GM12878 (cell line): ENCODE measurements around the gene COL13A1. TPM values are rescaled to one million over a fixed set of nuclear protein-coding genes. Genes with fewer than 3 reads are reported as not detected.

Experiments
- ATAC-seq: fragments of 200-7000 bp; cut with Tn5 transposase; 3 replicates; pipeline ENCODE4 v1.9.1; 2020; ENCODE audit warnings: mild to moderate bottlenecking, moderate library complexity
- BruUV-seq: library from RNA; stranded (reverse); fragments of 400-500 nt; replicated peaks from 2 replicates; lab custom pipeline; 2021; lab: Mats Ljungman, UMichigan
- CTCF ChIA-PET: fragments of 300-600 bp; sonication (Branson Sonifier 250); formaldehyde crosslinking; extraction: SDS; loops from one replicate; lab custom pipeline; 2021; ENCODE audit warnings: inconsistent platforms; lab: Yijun Ruan, JAX
- POLR2A ChIA-PET: fragments of 350-600 bp; formaldehyde crosslinking; extraction: SDS; loops from one replicate; lab custom pipeline; 2021; ENCODE audit warnings: inconsistent platforms; lab: Charles Lee
- RAD21 ChIA-PET: fragments of 300-600 bp; sonication (Branson Sonifier 250); formaldehyde crosslinking; loops from one replicate; lab custom pipeline; 2023; ENCODE audit warnings: antibody characterized with exemption; ENCODE audit not compliant: unreplicated experiment; lab: Charles Lee
- SMC1A ChIA-PET: fragments of 300-600 bp; sonication (Branson Sonifier 250); formaldehyde crosslinking; loops from one replicate; lab custom pipeline; 2023; ENCODE audit not compliant: unreplicated experiment, uncharacterized antibody; lab: Charles Lee
- DNase-seq: peaks from one replicate; pipeline ENCODE4 v3.0.0-alpha.2; 2011; ENCODE audit warnings: low read depth, low spot score
- FAIRE-seq: peaks from 3 replicates; lab custom pipeline; 2011; peaks lifted over from hg19 to GRCh38; lab: Jason Lieb, UNC
- H2AFZ ChIP-seq: 2 replicates; pipeline ENCODE4 v1.6.0; 2011; ENCODE audit warnings: low read depth, low read length, control low read depth; ENCODE audit not compliant: control insufficient read depth
- H3K27ac ChIP-seq: 2 replicates; pipeline ENCODE4 v1.5.1; 2011; ENCODE audit warnings: control low read depth; ENCODE audit not compliant: control insufficient read depth, insufficient read depth
- H3K27me3 ChIP-seq, 2 experiments: replicated peaks in 1 of 2; 2 replicates each; pipeline versions ENCODE4 v1.6.0 to v1.6.1; 2011; ENCODE audit warnings: low read length in 1 of 2; ENCODE audit not compliant: control insufficient read depth in 2 of 2, insufficient read depth in 2 of 2
- H3K36me3 ChIP-seq, 2 experiments: 2 replicates each; pipeline ENCODE4 v1.5.1; 2011; ENCODE audit warnings: low read length in 1 of 2; ENCODE audit not compliant: control insufficient read depth in 2 of 2, insufficient read depth in 2 of 2
- H3K4me1 ChIP-seq: 2 replicates; pipeline ENCODE4 v1.6.1; 2011; ENCODE audit warnings: mild to moderate bottlenecking, low read length, moderate library complexity, mixed read lengths; ENCODE audit not compliant: control insufficient read depth, insufficient read depth
- H3K4me2 ChIP-seq: 2 replicates; pipeline ENCODE4 v1.6.0; 2011; ENCODE audit warnings: control low read depth; ENCODE audit not compliant: control insufficient read depth, insufficient read depth
- H3K4me3 ChIP-seq: fragments of 200-600 bp; sonication (generic); 2 replicates; pipeline ENCODE4 v1.5.1; 2016
- H3K79me2 ChIP-seq: 2 replicates; pipeline ENCODE4 v1.6.0; 2011; ENCODE audit warnings: low read length; ENCODE audit not compliant: control insufficient read depth, insufficient read depth
- H3K9ac ChIP-seq: 2 replicates; pipeline ENCODE4 v1.8.0; 2011; ENCODE audit warnings: low read length, control low read depth, mixed read lengths; ENCODE audit not compliant: control insufficient read depth, insufficient read depth
- H3K9me3 ChIP-seq: replicated peaks from 3 replicates; pipeline ENCODE4 v1.5.1; 2011; ENCODE audit warnings: mild to moderate bottlenecking, low read length; ENCODE audit not compliant: control insufficient read depth, insufficient read depth
- H4K20me1 ChIP-seq: 2 replicates; pipeline ENCODE4 v1.6.0; 2011; ENCODE audit not compliant: control insufficient read depth, insufficient read depth
- ATF7 ChIP-seq: fragments of 450-650 bp; IDR thresholded peaks from 2 replicates; pipeline ENCODE4 v1.6.1; 2016; ENCODE audit warnings: low read depth, mild to moderate bottlenecking
- BCL11A ChIP-seq: IDR thresholded peaks from 2 replicates; pipeline ENCODE4 v1.6.1; 2011; ENCODE audit warnings: low read depth, low read length
- CBX3 ChIP-seq: fragments of 200-600 bp; sonication (generic); IDR thresholded peaks from 2 replicates; pipeline ENCODE4 v1.6.1; 2016; ENCODE audit warnings: low read depth, borderline replicate concordance
- CEBPB ChIP-seq, 2 experiments: fragments of 150-350 bp in 1 of 2; IDR thresholded peaks; 2 replicates each; pipeline ENCODE4 v1.6.1; 2012 to 2014; ENCODE audit warnings: low read depth in 2 of 2, low read length in 2 of 2, borderline replicate concordance in 1 of 2, inconsistent platforms in 1 of 2
- CHD4 ChIP-seq: fragments of 200-600 bp; sonication (generic); IDR thresholded peaks from 2 replicates; pipeline ENCODE4 v1.6.1; 2016; ENCODE audit warnings: mild to moderate bottlenecking
- DPF2 ChIP-seq: fragments of 450-650 bp; IDR thresholded peaks from 2 replicates; pipeline ENCODE4 v1.6.1; 2017; ENCODE audit warnings: mild to moderate bottlenecking
- EP300 ChIP-seq, 2 experiments: fragments of 150-350 bp in 1 of 2; IDR thresholded peaks; 2 replicates each; pipeline ENCODE4 v1.6.1; 2011 to 2012; ENCODE audit warnings: low read depth in 2 of 2, low read length in 2 of 2, borderline replicate concordance in 1 of 2, improper control_type of control experiment in 1 of 2, inconsistent platforms in 1 of 2; ENCODE audit not compliant: control insufficient read depth in 1 of 2
- IKZF1 ChIP-seq: fragments of 450-650 bp; conservative IDR thresholded peaks from 2 replicates; pipeline ENCODE4 v1.6.1; 2017; ENCODE audit warnings: antibody characterized with exemption, mild to moderate bottlenecking
- KDM1A ChIP-seq: fragments of 200-600 bp; sonication (generic); IDR thresholded peaks from 2 replicates; pipeline ENCODE4 v1.6.1; 2016; ENCODE audit warnings: borderline replicate concordance
- PML ChIP-seq: IDR thresholded peaks from 2 replicates; pipeline ENCODE4 v1.6.1; 2012; ENCODE audit warnings: low read length, inconsistent platforms
- SREBF2 ChIP-seq: IDR thresholded peaks from 2 replicates; pipeline ENCODE4 v1.6.1; 2012; ENCODE audit warnings: mild to moderate bottlenecking, low read length
- ZNF24 ChIP-seq: fragments of 450-650 bp; IDR thresholded peaks from 2 replicates; pipeline ENCODE4 v1.6.1; 2017; ENCODE audit warnings: antibody characterized with exemption, mild to moderate bottlenecking
- in situ Hi-C: fragments of 300-500 bp; cut with MboI; formaldehyde crosslinking; loops from 9 replicates; pipeline ENCODE4 v1.14.3; 2018; ENCODE audit warnings: mixed read lengths
- intact Hi-C: fragments of 100-400 bp; cut with micrococcal nuclease; formaldehyde crosslinking; loops from one replicate; pipeline ENCODE4 v1.14.2; 2022; ENCODE audit not compliant: unreplicated experiment
- polyA plus RNA-seq, 11 experiments: library from polyadenylated mRNA; depleted of rRNA in 4 of 11; unstranded in 6 of 11; stranded (reverse) in 5 of 11; fragments of >200 nt; fragmentation: Nextera tagmentation in 4 of 11; fragmentation: Illumina TruSeq in 1 of 11; extraction: Ambion mirVana in 4 of 11; extraction: Trizol in 1 of 11; gene quantifications; 1 replicate in 1 of 11; 2 replicates in 10 of 11; pipeline versions ENCODE4 v1.2.1 to v1.2.3, GENCODE V29; 2011 to 2016; ENCODE audit warnings: inconsistent platforms in 2 of 11, missing spikeins in 2 of 11, low read depth in 1 of 11
- total RNA-seq, 4 experiments: library from RNA; depleted of rRNA in 3 of 4; stranded (reverse); fragments of >200 nt in 3 of 4; fragmentation: Illumina TruSeq in 1 of 4; extraction: Trizol in 1 of 4; gene quantifications; 2 replicates each; pipeline versions ENCODE4 v1.2.1 to v1.2.3, GENCODE V29; 2013 to 2021
- TF ChIP-seq, protein P1 (sequence below): fragments of 450-650 bp; IDR thresholded peaks from 2 replicates; pipeline ENCODE4 v1.6.1; 2017; ENCODE audit warnings: mild to moderate bottlenecking, low read depth, inconsistent platforms; ENCODE audit not compliant: poor library complexity, severe bottlenecking
- TF ChIP-seq, protein P2 (sequence below): fragments of 450-650 bp; formaldehyde crosslinking; IDR thresholded peaks from 2 replicates; pipeline ENCODE4 v1.4.0; 2022; ENCODE audit warnings: mild to moderate bottlenecking, moderate library complexity
- TF ChIP-seq, protein P3 (sequence below): IDR thresholded peaks from 2 replicates; pipeline ENCODE4 v1.6.1; 2012; ENCODE audit warnings: low read depth, low read length, improper control_type of control experiment
- TF ChIP-seq, protein P4 (sequence below): IDR thresholded peaks from 2 replicates; pipeline ENCODE4 v1.6.1; 2012; ENCODE audit warnings: low read depth, low read length, improper control_type of control experiment
- TF ChIP-seq, protein P5 (sequence below): fragments of 450-650 bp; IDR thresholded peaks from 2 replicates; pipeline ENCODE4 v1.6.1; 2017; ENCODE audit warnings: mild to moderate bottlenecking

COL13A1 gene
- total and polyA plus RNA-seq, 10 of the 15 experiments (the other 5 are each of a cell fraction or from before 2014, with no cell fraction given): 0.03 to 0.15 (median 0.05) TPM; not detected in 7

DNA sequence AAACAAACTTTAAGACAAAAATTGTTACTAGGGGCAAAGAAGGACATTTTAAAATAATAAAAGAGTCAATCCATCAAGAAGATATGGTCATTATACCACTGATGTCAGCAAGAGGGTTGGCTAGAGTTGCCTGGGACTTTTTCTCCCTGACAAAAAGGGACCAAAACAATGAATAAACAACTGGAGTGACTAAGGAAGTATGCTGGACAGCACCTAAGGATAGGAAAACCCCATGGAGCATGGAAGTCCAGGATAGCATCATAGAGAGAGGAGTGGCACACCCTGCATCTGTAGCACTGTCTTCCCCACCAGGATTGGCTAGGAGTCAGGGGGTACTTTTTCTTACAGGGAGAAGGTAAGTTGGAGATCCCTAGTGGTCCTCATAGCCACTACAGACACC, 177.5 kb downstream of the COL13A1 start:
- H3K4me1 ChIP-seq: no peaks in the 10 kb centered on the region
- H3K79me2 ChIP-seq: no peaks in the 10 kb centered on the region
- RAD21 ChIA-PET: no interaction called here
- intact Hi-C loops: no loop called here
- SMC1A ChIA-PET: no interaction called here
- BruUV-seq: no TSS peak
- H3K36me3 ChIP-seq: no peaks in the 10 kb centered on the region
- H3K9me3 ChIP-seq: peaks cover 2% of the 10 kb centered on the region; the same call in 1 of the 3 replicates
- FAIRE-seq: no peak
- in situ Hi-C loops: no loop called here
- no peak overlapping the region for H3K4me2 ChIP-seq
- CTCF ChIA-PET: no interaction called here
- no peak for DNase-seq
- no peaks in the 10 kb centered on the region for H4K20me1 ChIP-seq
- no peak overlapping the region for H3K27ac ChIP-seq
- H3K4me3 ChIP-seq: no peak overlapping the region
- POLR2A ChIA-PET: no interaction called here
- no peak for ATAC-seq
- H3K9ac ChIP-seq: no peak overlapping the region
- no peaks in the 10 kb centered on the region; a peak in 1 of 4 replicates for H3K27me3 ChIP-seq
- H2AFZ ChIP-seq: no peak overlapping the region
- TF ChIP-seq CBX3 (no peak), IKZF1 (no peak), SREBF2 (no peak), PML (no peak), CHD4 (no peak), BCL11A (no peak), ATF7 (no peak), ZNF24 (no peak), KDM1A (no peak), CEBPB (IDR thresholded peaks at IDR 0.05; ENCODE audit: borderline replicate concordance in 1 of 2, low read depth in 2 of 2, low read length in 2 of 2) (no peak), EP300 (IDR thresholded peaks at IDR 0.05; ENCODE audit: borderline replicate concordance in 1 of 2, control insufficient read depth in 1 of 2, low read depth in 2 of 2, low read length in 2 of 2) (no peak), DPF2 (no peak)
- TF ChIP-seq, protein P1, sequence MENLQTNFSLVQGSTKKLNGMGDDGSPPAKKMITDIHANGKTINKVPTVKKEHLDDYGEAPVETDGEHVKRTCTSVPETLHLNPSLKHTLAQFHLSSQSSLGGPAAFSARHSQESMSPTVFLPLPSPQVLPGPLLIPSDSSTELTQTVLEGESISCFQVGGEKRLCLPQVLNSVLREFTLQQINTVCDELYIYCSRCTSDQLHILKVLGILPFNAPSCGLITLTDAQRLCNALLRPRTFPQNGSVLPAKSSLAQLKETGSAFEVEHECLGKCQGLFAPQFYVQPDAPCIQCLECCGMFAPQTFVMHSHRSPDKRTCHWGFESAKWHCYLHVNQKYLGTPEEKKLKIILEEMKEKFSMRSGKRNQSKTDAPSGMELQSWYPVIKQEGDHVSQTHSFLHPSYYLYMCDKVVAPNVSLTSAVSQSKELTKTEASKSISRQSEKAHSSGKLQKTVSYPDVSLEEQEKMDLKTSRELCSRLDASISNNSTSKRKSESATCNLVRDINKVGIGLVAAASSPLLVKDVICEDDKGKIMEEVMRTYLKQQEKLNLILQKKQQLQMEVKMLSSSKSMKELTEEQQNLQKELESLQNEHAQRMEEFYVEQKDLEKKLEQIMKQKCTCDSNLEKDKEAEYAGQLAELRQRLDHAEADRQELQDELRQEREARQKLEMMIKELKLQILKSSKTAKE: no peak
- TF ChIP-seq, protein P2, sequence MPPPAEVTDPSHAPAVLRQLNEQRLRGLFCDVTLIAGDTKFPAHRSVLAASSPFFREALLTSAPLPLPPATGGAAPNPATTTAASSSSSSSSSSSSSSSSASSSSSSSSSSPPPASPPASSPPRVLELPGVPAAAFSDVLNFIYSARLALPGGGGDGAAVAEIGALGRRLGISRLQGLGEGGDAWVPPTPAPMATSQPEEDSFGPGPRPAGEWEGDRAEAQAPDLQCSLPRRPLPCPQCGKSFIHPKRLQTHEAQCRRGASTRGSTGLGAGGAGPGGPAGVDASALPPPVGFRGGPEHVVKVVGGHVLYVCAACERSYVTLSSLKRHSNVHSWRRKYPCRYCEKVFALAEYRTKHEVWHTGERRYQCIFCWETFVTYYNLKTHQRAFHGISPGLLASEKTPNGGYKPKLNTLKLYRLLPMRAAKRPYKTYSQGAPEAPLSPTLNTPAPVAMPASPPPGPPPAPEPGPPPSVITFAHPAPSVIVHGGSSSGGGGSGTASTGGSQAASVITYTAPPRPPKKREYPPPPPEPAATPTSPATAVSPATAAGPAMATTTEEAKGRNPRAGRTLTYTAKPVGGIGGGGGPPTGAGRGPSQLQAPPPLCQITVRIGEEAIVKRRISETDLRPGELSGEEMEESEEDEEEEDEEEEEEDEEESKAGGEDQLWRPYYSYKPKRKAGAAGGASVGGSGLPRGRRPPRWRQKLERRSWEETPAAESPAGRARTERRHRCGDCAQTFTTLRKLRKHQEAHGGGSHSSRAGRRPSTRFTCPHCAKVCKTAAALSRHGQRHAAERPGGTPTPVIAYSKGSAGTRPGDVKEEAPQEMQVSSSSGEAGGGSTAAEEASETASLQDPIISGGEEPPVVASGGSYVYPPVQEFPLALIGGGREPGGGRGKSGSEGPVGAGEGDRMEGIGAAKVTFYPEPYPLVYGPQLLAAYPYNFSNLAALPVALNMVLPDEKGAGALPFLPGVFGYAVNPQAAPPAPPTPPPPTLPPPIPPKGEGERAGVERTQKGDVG (CRISPR knock-in tag): no peak
- TF ChIP-seq, protein P3, sequence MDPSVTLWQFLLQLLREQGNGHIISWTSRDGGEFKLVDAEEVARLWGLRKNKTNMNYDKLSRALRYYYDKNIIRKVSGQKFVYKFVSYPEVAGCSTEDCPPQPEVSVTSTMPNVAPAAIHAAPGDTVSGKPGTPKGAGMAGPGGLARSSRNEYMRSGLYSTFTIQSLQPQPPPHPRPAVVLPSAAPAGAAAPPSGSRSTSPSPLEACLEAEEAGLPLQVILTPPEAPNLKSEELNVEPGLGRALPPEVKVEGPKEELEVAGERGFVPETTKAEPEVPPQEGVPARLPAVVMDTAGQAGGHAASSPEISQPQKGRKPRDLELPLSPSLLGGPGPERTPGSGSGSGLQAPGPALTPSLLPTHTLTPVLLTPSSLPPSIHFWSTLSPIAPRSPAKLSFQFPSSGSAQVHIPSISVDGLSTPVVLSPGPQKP: no peak
- TF ChIP-seq, protein P4, sequence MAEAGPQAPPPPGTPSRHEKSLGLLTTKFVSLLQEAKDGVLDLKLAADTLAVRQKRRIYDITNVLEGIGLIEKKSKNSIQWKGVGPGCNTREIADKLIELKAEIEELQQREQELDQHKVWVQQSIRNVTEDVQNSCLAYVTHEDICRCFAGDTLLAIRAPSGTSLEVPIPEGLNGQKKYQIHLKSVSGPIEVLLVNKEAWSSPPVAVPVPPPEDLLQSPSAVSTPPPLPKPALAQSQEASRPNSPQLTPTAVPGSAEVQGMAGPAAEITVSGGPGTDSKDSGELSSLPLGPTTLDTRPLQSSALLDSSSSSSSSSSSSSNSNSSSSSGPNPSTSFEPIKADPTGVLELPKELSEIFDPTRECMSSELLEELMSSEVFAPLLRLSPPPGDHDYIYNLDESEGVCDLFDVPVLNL: no peak
- TF ChIP-seq, protein P5, sequence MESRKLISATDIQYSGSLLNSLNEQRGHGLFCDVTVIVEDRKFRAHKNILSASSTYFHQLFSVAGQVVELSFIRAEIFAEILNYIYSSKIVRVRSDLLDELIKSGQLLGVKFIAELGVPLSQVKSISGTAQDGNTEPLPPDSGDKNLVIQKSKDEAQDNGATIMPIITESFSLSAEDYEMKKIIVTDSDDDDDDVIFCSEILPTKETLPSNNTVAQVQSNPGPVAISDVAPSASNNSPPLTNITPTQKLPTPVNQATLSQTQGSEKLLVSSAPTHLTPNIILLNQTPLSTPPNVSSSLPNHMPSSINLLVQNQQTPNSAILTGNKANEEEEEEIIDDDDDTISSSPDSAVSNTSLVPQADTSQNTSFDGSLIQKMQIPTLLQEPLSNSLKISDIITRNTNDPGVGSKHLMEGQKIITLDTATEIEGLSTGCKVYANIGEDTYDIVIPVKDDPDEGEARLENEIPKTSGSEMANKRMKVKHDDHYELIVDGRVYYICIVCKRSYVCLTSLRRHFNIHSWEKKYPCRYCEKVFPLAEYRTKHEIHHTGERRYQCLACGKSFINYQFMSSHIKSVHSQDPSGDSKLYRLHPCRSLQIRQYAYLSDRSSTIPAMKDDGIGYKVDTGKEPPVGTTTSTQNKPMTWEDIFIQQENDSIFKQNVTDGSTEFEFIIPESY: no peak
